GM21825 (cell line): ENCODE measurements around the gene CCL2.
"Not testable (repeated sequence)": the region's sequence is repeated elsewhere in the genome, so short reads cannot be mapped to it uniquely, and the experiment has no call there.

Experiments
- ATAC-seq: cut with Tn5 transposase; IDR thresholded peaks from one replicate; pipeline ENCODE4 v1.9.1; 2021; ENCODE audit warnings: mild to moderate bottlenecking, moderate library complexity; ENCODE audit not compliant: unreplicated experiment

CCL2 gene

GRCh38 chr17:34254651-34255380 is at the start of gene CCL2:
TSS of gene CCL2 (plus strand) at chr17:34255285. CDS start at chr17:34255350, 65 bp downstream.
- ATAC-seq: no peak

DNA sequence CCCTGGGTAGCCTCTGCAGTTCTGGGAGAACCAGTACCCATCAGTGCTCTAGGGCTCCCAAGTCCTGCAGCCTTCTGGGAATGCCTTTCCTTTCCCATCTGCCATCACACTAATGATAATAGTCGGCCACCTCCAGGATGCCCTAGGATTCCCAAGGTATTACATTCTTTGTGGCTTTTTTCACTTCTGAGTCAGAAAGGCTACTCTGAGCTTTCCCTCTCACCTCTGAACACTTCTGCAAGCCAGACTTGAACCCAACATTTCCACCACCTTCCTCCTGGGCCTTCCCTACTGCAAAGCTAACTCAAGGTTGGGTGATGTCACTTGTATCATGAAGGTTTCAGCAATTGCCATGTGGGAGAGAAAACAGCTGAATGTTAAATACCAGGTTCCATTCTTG is 49.7 kb upstream of the CCL2 start:
- no peak for ATAC-seq

DNA sequence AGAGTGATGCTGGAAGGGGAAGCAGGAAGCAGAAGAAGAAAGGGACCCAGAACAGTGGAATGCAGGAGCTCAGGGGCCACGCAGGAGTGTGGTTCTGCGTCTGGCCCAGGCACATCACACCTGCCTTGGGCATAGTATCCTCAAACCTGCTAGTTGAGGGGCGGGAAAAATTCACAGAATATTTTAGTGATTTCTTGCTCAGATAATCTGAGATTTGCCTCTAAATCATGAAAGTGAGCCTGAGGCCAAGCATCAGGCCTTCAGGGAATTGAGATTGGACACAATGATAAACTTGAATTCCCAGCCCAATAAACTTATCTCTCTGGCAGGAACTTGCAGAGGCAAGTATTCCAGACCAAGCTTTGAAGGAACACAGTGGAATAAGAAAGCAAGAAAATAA is 48.5 kb upstream of the CCL2 start:
- no peak for ATAC-seq

DNA sequence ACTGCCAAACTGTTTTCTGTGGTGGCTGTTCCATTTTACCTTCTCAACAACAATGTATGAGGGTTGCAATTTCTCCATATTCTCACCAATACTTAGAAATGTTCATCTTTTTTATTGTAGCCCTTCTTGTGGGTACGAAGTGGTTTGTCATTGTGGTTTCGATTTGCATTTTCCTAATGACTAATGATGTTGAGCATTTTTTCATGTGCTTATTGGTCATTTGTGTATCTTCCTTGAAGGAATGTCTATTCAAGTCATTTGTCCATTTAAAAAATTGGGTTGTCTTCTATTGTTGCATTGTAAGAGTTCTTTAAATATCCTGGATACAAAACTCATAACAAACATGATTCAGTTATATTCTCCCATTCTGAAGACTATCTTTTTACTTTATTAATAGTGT is 47.5 kb upstream of the CCL2 start:
- no peak for ATAC-seq

DNA sequence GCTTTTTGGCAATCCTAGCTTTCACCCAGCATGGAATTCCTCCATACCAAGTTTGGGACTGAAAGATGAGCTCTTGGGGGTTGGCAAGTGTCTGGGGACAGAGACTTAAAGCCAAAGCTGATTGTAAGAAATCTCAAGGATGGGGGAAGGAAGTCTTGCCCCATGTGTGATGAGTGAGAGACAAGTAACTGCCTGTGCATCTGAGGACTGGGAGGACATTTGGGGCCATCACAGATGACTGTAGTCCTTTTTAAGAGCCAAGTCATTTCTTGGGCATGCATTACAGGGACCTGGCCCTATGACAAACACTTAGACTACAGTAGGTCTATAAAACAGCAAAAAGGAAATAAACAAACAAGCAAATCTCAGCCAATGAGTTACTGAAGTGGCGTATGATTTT is 36.3 kb upstream of the CCL2 start:
- no peak for ATAC-seq

DNA sequence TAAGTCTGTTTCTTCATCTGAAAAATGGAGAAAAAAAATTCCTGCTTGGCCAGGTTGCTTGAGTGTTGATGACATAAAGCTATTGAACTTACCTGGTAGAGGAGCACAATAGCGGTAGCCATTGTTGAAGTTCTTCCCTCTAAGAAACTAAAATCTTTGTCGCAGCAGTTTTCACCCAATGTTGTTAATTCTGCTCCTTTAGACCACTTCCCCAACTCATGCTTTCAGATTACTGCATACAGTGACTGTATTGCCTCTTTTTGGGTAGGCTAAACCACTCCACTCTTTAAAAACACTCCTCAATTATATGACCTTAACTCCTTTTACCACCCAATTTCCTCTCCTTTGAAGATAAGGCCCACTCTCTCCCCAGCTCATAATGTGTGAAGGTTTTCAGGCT is 35.7 kb upstream of the CCL2 start:
- ATAC-seq: no peak

- ATAC-seq: no peak
These were observed 34.9 kb upstream of the CCL2 start for GRCh38 chr17:34220045-34220751.

DNA sequence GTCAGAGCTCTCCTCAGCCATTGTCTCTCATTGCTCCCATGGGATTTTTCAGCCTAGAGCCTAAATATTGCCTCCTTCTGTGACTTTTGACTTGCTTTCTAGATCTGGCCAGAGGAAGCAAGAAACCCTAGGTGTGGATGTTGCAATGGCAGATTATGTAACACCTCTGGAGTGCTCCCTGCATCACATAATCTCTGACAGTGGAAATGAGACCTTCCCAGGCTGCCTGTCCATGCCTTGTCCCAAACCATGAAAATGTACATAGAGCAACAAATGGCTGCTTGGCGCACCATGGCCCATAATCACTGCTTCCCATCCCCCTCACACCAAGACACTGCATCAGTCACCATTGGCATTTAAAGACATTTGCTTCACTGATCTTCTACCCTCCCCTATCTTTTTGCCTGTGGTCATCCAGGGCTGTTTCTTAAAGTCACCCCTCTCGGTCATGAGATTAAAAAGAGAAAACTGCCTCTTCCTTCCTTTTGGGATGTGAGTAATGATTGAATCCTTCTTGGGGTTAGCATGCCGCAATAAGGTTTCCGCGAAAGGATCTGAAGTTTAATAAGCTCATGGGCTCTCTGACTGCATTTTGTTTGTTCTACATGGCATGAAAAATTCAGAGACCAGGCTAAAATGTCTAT is 34.2 kb upstream of the CCL2 start:
- no peak for ATAC-seq

GRCh38 chr17:34221411-34221810 is 33.7 kb upstream of the CCL2 start:
- no peak for ATAC-seq

DNA sequence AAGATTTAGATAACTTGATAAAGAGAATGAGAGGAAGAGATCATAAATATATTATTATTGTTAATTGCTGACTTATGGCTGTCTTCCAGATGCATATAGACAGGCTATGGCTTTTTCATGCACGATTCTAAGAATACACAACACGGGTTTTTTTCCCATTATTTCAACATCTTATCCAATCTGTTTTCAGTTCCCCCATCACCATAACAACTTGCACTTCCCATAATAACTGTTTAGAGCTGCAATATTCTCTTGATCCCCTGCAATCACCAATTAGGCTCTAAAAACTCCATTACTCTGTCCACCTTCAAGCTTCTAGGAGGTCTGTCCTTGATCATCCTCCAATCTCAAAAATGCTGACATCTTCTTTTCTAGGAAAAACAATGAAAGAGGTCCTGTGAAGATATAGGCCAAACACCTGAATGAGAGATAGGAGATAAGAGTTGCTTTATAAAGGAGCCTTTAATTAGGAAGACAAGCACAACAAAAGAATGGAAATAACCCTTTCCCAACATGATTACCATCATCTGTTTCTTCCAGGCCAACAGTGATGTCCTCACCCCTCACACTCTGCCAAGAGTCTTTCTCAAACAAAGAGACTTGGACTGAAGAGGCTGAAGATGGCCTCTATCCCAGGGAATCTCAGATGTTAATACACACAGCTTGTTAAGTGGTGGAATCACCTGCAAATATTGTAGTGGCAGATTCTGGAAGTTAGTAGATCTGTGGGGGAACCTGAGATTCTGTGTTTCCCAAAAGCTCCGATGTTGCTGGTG is 32.2 kb upstream of the CCL2 start:
- ATAC-seq: no peak

- no peak for ATAC-seq
These were observed 30.0 kb upstream of the CCL2 start for GRCh38 chr17:34225046-34225445.

- no peak for ATAC-seq
These were observed 28.9 kb upstream of the CCL2 start for GRCh38 chr17:34226011-34226743.

DNA sequence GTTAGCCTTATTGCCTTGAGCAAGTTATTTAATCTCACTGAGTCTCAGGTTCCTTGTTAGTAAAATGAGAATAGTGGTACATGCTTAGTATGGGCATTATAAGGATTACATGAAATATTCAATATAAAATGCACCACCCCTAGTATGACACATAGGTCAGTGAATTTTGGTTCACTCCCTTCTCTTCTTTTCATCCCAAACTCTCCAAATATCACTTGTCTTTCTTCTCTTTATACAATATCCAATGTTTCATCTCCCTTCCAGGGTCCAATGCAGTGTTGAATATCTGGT is 28.4 kb upstream of the CCL2 start:
- no peak for ATAC-seq

GRCh38 chr17:34227293-34227692 is 27.8 kb upstream of the CCL2 start:
- not testable (repeated sequence) for ATAC-seq

DNA sequence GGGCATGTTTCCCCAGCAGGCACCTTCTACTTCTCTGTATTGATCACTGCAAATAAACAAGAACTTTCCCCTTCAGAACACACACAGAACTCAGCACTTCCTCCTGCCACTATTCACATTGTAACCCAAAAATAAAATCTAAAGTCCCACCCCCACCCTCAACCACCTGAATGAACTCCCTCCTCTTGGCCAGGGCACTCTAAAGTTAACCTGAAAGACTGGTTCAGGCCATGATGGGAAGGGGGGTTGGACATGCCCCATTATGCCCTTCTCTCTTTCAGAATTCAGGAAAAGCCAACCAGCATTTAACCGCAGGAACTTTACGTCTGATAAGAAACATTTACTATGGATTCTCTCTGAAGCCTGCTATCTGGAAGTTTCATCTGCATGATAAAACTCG is 27.4 kb upstream of the CCL2 start:
- ATAC-seq: no peak

DNA sequence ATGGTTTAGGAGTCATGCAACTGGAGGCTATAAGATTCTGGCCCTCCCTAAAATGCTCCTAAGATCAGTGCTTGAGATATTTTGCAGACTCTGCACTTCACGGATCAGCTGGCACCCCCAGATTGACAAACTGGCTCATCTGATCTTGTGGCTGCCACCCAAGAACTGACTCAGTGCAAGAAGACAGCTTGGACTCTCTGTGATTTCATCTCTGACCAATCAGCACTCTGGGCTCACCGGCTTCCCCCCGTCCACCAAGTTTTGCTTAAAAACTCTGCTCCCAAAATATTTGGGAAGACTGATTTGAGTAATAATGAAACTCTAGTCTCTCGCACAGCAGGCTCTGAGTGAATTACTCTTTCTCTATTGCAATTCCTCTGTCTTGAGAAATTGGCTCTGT is 26.3 kb upstream of the CCL2 start:
- ATAC-seq: no peak

DNA sequence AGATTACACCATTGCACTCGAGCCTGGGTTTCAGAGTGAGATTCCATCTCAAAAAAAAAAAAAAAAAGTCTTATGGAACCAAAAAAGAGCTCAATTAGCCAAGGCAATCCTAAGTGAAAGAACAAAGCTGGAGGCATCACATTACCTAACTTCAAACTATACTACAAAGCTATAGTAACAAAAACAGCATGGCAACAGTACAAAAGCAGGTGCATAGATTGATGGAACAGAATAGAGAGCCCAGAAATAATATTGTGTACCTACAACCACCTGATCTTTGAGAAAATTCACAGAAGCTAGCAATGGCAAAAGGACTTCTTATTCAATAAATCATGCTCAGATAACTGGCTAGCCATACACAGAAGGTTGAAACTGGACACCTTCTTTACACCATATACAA is 24.7 kb upstream of the CCL2 start:
- ATAC-seq: no peak

- no peak for ATAC-seq
These were observed 20.5 kb upstream of the CCL2 start for GRCh38 chr17:34234616-34235015.

GRCh38 chr17:34235389-34236028 is 19.6 kb upstream of the CCL2 start:
- ATAC-seq: no peak

DNA sequence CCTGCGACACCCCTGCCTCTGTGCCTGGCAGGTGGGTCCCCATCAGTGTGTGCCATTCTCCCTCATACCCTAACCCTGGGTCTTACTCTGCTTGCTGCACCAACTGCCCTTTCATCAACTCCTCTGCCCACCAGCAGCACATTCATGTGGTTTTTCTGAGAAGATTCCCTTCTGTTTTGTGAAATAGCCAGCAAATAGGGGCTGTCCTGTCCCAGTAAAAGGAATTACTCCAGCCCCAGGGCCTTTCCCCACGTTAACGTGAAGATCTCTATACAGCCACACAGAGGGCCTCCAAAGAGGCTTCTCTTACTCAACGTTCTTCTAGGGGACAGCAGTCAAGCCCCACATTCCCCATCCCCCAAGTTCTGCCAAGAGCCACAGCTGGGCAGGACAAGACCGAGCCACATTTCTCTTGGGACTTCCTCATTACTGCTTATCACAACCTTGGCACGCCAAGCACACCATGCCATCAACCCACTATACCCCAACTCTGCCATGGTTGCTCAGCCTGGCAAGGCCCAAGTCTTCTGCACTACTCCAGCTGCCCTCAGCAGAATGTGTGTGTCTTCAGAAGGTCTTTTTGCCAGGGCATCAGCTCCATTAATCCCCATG is 18.7 kb upstream of the CCL2 start:
- no peak for ATAC-seq
